NCI-H2227 (cell line): ENCODE measurements around the gene RAD23A.
A peak's percentile ranks its signal among the peaks of the same experiment; 100 is the strongest.

ENCODE experiments used
- DNase-seq: peaks from one replicate; lab custom pipeline; 2025; ENCODE audit not compliant: unreplicated experiment; lab: John Stamatoyannopoulos, UW

The RAD23A gene

GRCh38 chr19:12984143-12984627 lies 38.5 kb downstream of the RAD23A start:
- no peak for DNase-seq

GRCh38 chr19:12984683-12985048 lies 39.0 kb downstream of the RAD23A start:
- DNase-seq = no peak

- no peak for DNase-seq
Measured at GRCh38 chr19:12985049-12985776, 39.6 kb downstream of the RAD23A start.

- no peak for DNase-seq
Measured at GRCh38 chr19:12986726-12987125, 41.1 kb downstream of the RAD23A start.

- DNase-seq = no peak
Measured at GRCh38 chr19:12987190-12987589, 41.5 kb downstream of the RAD23A start.

- DNase-seq = no peak
Measured at GRCh38 chr19:12987781-12988180, 42.1 kb downstream of the RAD23A start.

- no peak for DNase-seq
Measured at GRCh38 chr19:12990431-12990830, 44.8 kb downstream of the RAD23A start.

GRCh38 chr19:12990853-12991252 lies 45.2 kb downstream of the RAD23A start:
- no peak for DNase-seq

- no peak for DNase-seq
Measured at GRCh38 chr19:12991296-12991695, 45.6 kb downstream of the RAD23A start.

- DNase-seq = no peak
Measured at GRCh38 chr19:12992729-12993128, 47.1 kb downstream of the RAD23A start.

- DNase-seq = no peak
Measured at GRCh38 chr19:12993562-12993961, 47.9 kb downstream of the RAD23A start.

GRCh38 chr19:12994701-12995595 lies 49.3 kb downstream of the RAD23A start, which contains the start of gene NFIX:
Gene NFIX (plus strand): TSS chr19:12995475. CDS start chr19:12995838, 363 bp downstream.
- peak; percentile 26 for DNase-seq

GRCh38 chr19:12995596-12996405 lies 50.1 kb downstream of the RAD23A start:
- peak; percentile 6 for DNase-seq

GRCh38 chr19:12996406-12997094 lies 50.9 kb downstream of the RAD23A start:
- no peak for DNase-seq

GRCh38 chr19:12997179-12997966 lies 51.7 kb downstream of the RAD23A start:
- no peak for DNase-seq

GRCh38 chr19:12997967-12998940 lies 52.6 kb downstream of the RAD23A start:
- no peak for DNase-seq

- no peak for DNase-seq
Measured at GRCh38 chr19:13001166-13001501, 55.5 kb downstream of the RAD23A start.

GRCh38 chr19:13001502-13002165 lies 56.0 kb downstream of the RAD23A start:
- DNase-seq = no peak
